HEK293T (cell line): ENCODE data around the gene CRIM1.

ENCODE experiments used
- CTCF ChIA-PET: fragments of 350-600 bp; formaldehyde crosslinking; extraction: SDS; loops from one replicate; lab custom pipeline; 2021; ENCODE audit warnings: antibody characterized with exemption, inconsistent platforms; lab: Yijun Ruan, JAX
- POLR2A ChIA-PET: fragments of 350-600 bp; formaldehyde crosslinking; extraction: SDS; loops from one replicate; lab custom pipeline; 2020; ENCODE audit warnings: antibody characterized with exemption, inconsistent platforms; lab: Yijun Ruan, JAX
- DNase-seq: peaks from one replicate; pipeline ENCODE4 v3.0.0; 2012; ENCODE audit warnings: mixed read lengths; ENCODE audit errors: extremely low spot score
- ARNT ChIP-seq: fragments of 450-650 bp; IDR thresholded peaks from 2 replicates; pipeline ENCODE4 v1.6.1; 2017; ENCODE audit warnings: mild to moderate bottlenecking
- BHLHE40 ChIP-seq: fragments of 450-650 bp; IDR thresholded peaks from 2 replicates; pipeline ENCODE4 v1.6.1; 2016; ENCODE audit warnings: mild to moderate bottlenecking, moderate library complexity, borderline replicate concordance
- CTBP1 ChIP-seq: fragments of 450-650 bp; IDR thresholded peaks from 2 replicates; pipeline ENCODE4 v1.6.1; 2016; ENCODE audit warnings: borderline replicate concordance
- ELF4 ChIP-seq: fragments of 450-650 bp; IDR thresholded peaks from 2 replicates; pipeline ENCODE4 v1.6.1; 2017; ENCODE audit warnings: antibody characterized with exemption
- FOXA1 ChIP-seq: fragments of 450-650 bp; IDR thresholded peaks from 2 replicates; pipeline ENCODE4 v1.6.1; 2016; ENCODE audit warnings: mild to moderate bottlenecking
- FOXK2 ChIP-seq: fragments of 450-650 bp; IDR thresholded peaks from 2 replicates; pipeline ENCODE4 v1.6.1; 2016; ENCODE audit warnings: mild to moderate bottlenecking
- FOXM1 ChIP-seq: fragments of 450-650 bp; IDR thresholded peaks from 2 replicates; pipeline ENCODE4 v1.6.1; 2017; ENCODE audit warnings: mild to moderate bottlenecking, borderline replicate concordance
- HDGF ChIP-seq: fragments of 450-650 bp; IDR thresholded peaks from 2 replicates; pipeline ENCODE4 v1.6.1; 2017; ENCODE audit warnings: antibody characterized with exemption, borderline replicate concordance
- L3MBTL2 ChIP-seq: fragments of 450-650 bp; conservative IDR thresholded peaks from 2 replicates; pipeline ENCODE4 v1.6.1; 2016; ENCODE audit warnings: mild to moderate bottlenecking
- LEF1 ChIP-seq: fragments of 450-650 bp; IDR thresholded peaks from 2 replicates; pipeline ENCODE4 v1.6.1; 2017; ENCODE audit warnings: mild to moderate bottlenecking, borderline replicate concordance
- NFRKB ChIP-seq: fragments of 450-650 bp; IDR thresholded peaks from 2 replicates; pipeline ENCODE4 v1.6.1; 2016; ENCODE audit warnings: mild to moderate bottlenecking, moderate library complexity
- PKNOX1 ChIP-seq: fragments of 450-650 bp; IDR thresholded peaks from 2 replicates; pipeline ENCODE4 v1.6.1; 2016
- SP1 ChIP-seq: fragments of 450-650 bp; IDR thresholded peaks from 2 replicates; pipeline ENCODE4 v1.6.1; 2017
- SUZ12 ChIP-seq: fragments of 450-650 bp; IDR thresholded peaks from 2 replicates; pipeline ENCODE4 v1.6.1; 2016; ENCODE audit warnings: mild to moderate bottlenecking
- TARDBP ChIP-seq: fragments of 450-650 bp; IDR thresholded peaks from 2 replicates; pipeline ENCODE4 v1.6.1; 2016
- ZNF384 ChIP-seq: fragments of 450-650 bp; IDR thresholded peaks from 2 replicates; pipeline ENCODE4 v1.6.1; 2016

The CRIM1 gene

GRCh38 chr2:36567711-36568408, 212.3 kb downstream of the CRIM1 start:
- ChIA-PET CTCF (no interaction called here), POLR2A (no interaction called here)
- TF ChIP-seq LEF1, result no peak
- no peak for TF ChIP-seq NFRKB
- no peak for TF ChIP-seq HDGF
- no peak for TF ChIP-seq ZNF384
- no peak for TF ChIP-seq L3MBTL2
- no peak for TF ChIP-seq PKNOX1
- TF ChIP-seq BHLHE40, result no peak
- no peak for TF ChIP-seq ARNT
- TF ChIP-seq FOXK2, result no peak
- no peak for TF ChIP-seq SP1
- no peak for TF ChIP-seq FOXA1
- no peak for TF ChIP-seq CTBP1
- TF ChIP-seq FOXM1, result no peak
- TF ChIP-seq ELF4, result no peak
- TF ChIP-seq SUZ12, result no peak
- TF ChIP-seq TARDBP, result no peak
- DNase-seq, result no peak

GRCh38 chr2:36568516-36569246, 213.1 kb downstream of the CRIM1 start:
- ChIA-PET CTCF (interaction anchor here (0.7 kb wide), 1 partner anchor 365 kb away, joined by 3 read pairs; no protein-coding TSS in a partner anchor), POLR2A (interaction anchor here (1.4 kb wide), 1 partner anchor 12 kb away, joined by 3 read pairs; no protein-coding TSS in a partner anchor)
- no peak for DNase-seq
- TF ChIP-seq NFRKB (no peak), LEF1 (no peak), ELF4 (no peak), CTBP1 (no peak), L3MBTL2 (no peak), ARNT (no peak), BHLHE40 (no peak), SUZ12 (no peak), SP1 (no peak), FOXA1 (no peak), FOXK2 (no peak), FOXM1 (no peak), TARDBP (no peak), ZNF384 (no peak), HDGF (no peak), PKNOX1 (no peak)

GRCh38 chr2:36569267-36569856, 213.8 kb downstream of the CRIM1 start:
- TF ChIP-seq FOXK2, result no peak
- no peak for TF ChIP-seq ZNF384
- no peak for TF ChIP-seq ARNT
- TF ChIP-seq FOXA1, result no peak
- no peak for TF ChIP-seq SP1
- no peak for TF ChIP-seq NFRKB
- TF ChIP-seq HDGF, result no peak
- no peak for TF ChIP-seq FOXM1
- TF ChIP-seq PKNOX1, result no peak
- TF ChIP-seq BHLHE40, result no peak
- TF ChIP-seq SUZ12, result no peak
- no peak for TF ChIP-seq ELF4
- no peak for TF ChIP-seq CTBP1
- no peak for DNase-seq
- CTCF ChIA-PET, result interaction anchor here (0.7 kb wide), 1 partner anchor 364 kb away, joined by 3 read pairs; no protein-coding TSS in a partner anchor
- POLR2A ChIA-PET, result interaction anchor here (1.4 kb wide), 1 partner anchor 13 kb away, joined by 3 read pairs; no protein-coding TSS in a partner anchor

- TF ChIP-seq SUZ12 (no peak), ARNT (no peak), CTBP1 (no peak), LEF1 (no peak), FOXA1 (no peak), ELF4 (no peak), L3MBTL2 (no peak), BHLHE40 (no peak), NFRKB (no peak), HDGF (no peak), ZNF384 (no peak), FOXM1 (no peak), TARDBP (no peak)
- CTCF ChIA-PET, result no interaction called here
- POLR2A ChIA-PET, result no interaction called here
- DNase-seq, result no peak
These were observed 214.8 kb downstream of the CRIM1 start for GRCh38 chr2:36570416-36570815.

GRCh38 chr2:36572054-36572718, 216.6 kb downstream of the CRIM1 start:
- DNase-seq, result no peak
- POLR2A ChIA-PET, result no interaction called here
- TF ChIP-seq ELF4 (no peak), PKNOX1 (no peak), BHLHE40 (no peak), NFRKB (no peak), L3MBTL2 (no peak), SP1 (no peak), ARNT (no peak), CTBP1 (no peak), LEF1 (no peak), TARDBP (no peak), SUZ12 (no peak), FOXM1 (no peak), ZNF384 (no peak), FOXA1 (no peak), HDGF (no peak), FOXK2 (no peak)
- CTCF ChIA-PET, result no interaction called here
